SK-N-SH treated with all-trans-retinoic acid at 6 μM for 48 hours (cell line): ENCODE results near the gene LPP.

ENCODE experiments used
- ATAC-seq: fragments of 200-7000 bp; cut with Tn5 transposase; 3 replicates; pipeline ENCODE4 v1.9.1; 2020; ENCODE audit warnings: mild to moderate bottlenecking, moderate library complexity
- ARNTL ChIP-seq: fragments of 450-650 bp; formaldehyde crosslinking; IDR thresholded peaks from 2 replicates; pipeline ENCODE4 v1.5.0; 2020; ENCODE audit warnings: low read depth, mild to moderate bottlenecking, moderate library complexity, borderline replicate concordance
- BACH2 ChIP-seq: fragments of 250-450 bp; sonication (Bioruptor Pico); IDR thresholded peaks from 2 replicates; pipeline ENCODE4 v1.9.0; 2021; ENCODE audit warnings: mild to moderate bottlenecking, borderline replicate concordance
- CREB5 ChIP-seq: fragments of 250-450 bp; sonication (Bioruptor Pico); IDR thresholded peaks from 2 replicates; pipeline ENCODE4 v1.5.1; 2020; ENCODE audit warnings: low read depth, mild to moderate bottlenecking, moderate library complexity
- CSDC2 ChIP-seq: fragments of 250-450 bp; sonication (Bioruptor Pico); IDR thresholded peaks from 2 replicates; pipeline ENCODE4 v1.5.0; 2020; ENCODE audit warnings: mild to moderate bottlenecking, moderate library complexity
- CSRNP3 ChIP-seq: fragments of 250-450 bp; sonication (Bioruptor Pico); IDR thresholded peaks from 2 replicates; pipeline ENCODE4 v1.5.1; 2021; ENCODE audit warnings: mild to moderate bottlenecking, moderate library complexity
- ESRRG ChIP-seq: fragments of 250-450 bp; sonication (Bioruptor Pico); IDR thresholded peaks from 2 replicates; pipeline ENCODE4 v1.6.1; 2021; ENCODE audit warnings: mild to moderate bottlenecking
- GLIS3 ChIP-seq: fragments of 250-450 bp; sonication (Bioruptor Pico); IDR thresholded peaks from 2 replicates; pipeline ENCODE4 v1.5.0; 2020; ENCODE audit warnings: mild to moderate bottlenecking, moderate library complexity
- OSR1 ChIP-seq: fragments of 250-450 bp; sonication (Bioruptor Pico); IDR thresholded peaks from 2 replicates; pipeline ENCODE4 v1.8.0; 2022; ENCODE audit warnings: moderate library complexity, mild to moderate bottlenecking, inconsistent platforms
- PATZ1 ChIP-seq: fragments of 250-450 bp; sonication (Bioruptor Pico); IDR thresholded peaks from 2 replicates; pipeline ENCODE4 v1.8.0; 2020; ENCODE audit warnings: mild to moderate bottlenecking, moderate library complexity, borderline replicate concordance
- POU6F1 ChIP-seq: fragments of 250-450 bp; sonication (Bioruptor Pico); IDR thresholded peaks from 2 replicates; pipeline ENCODE4 v1.8.0; 2021; ENCODE audit warnings: low read depth, mild to moderate bottlenecking, moderate library complexity, borderline replicate concordance
- PPARA ChIP-seq: fragments of 250-450 bp; sonication (Bioruptor Pico); IDR thresholded peaks from 2 replicates; pipeline ENCODE4 v1.5.0; 2020; ENCODE audit warnings: mild to moderate bottlenecking, borderline replicate concordance
- RARB ChIP-seq: fragments of 250-450 bp; sonication (Bioruptor Pico); IDR thresholded peaks from 2 replicates; pipeline ENCODE4 v1.8.0; 2021; ENCODE audit warnings: mild to moderate bottlenecking, moderate library complexity
- SNAI2 ChIP-seq: fragments of 250-450 bp; sonication (Bioruptor Pico); IDR thresholded peaks from 2 replicates; pipeline ENCODE4 v1.5.0; 2020; ENCODE audit warnings: mild to moderate bottlenecking, moderate library complexity
- TCF4 ChIP-seq: fragments of 250-450 bp; sonication (Bioruptor Pico); IDR thresholded peaks from 2 replicates; pipeline ENCODE4 v1.8.0; 2021; ENCODE audit warnings: mild to moderate bottlenecking, moderate library complexity, borderline replicate concordance
- TOX ChIP-seq: fragments of 250-450 bp; sonication (Bioruptor Pico); IDR thresholded peaks from 2 replicates; pipeline ENCODE4 v1.8.0; 2021; ENCODE audit warnings: mild to moderate bottlenecking, moderate library complexity, borderline replicate concordance
- TSHZ2 ChIP-seq: fragments of 250-450 bp; sonication (Bioruptor Pico); IDR thresholded peaks from 2 replicates; pipeline ENCODE4 v1.5.0; 2020; ENCODE audit warnings: mild to moderate bottlenecking, moderate library complexity
- ZFP30 ChIP-seq: fragments of 450-650 bp; formaldehyde crosslinking; IDR thresholded peaks from 2 replicates; pipeline ENCODE4 v1.5.0; 2022; ENCODE audit warnings: mild to moderate bottlenecking, moderate library complexity
- ZNF565 ChIP-seq: fragments of 450-650 bp; formaldehyde crosslinking; conservative IDR thresholded peaks from 2 replicates; pipeline ENCODE4 v1.5.0; 2020; ENCODE audit warnings: low read depth, mild to moderate bottlenecking, moderate library complexity
- ZNF8 ChIP-seq: fragments of 450-650 bp; formaldehyde crosslinking; IDR thresholded peaks from 2 replicates; pipeline ENCODE4 v1.5.0; 2020; ENCODE audit warnings: mild to moderate bottlenecking, moderate library complexity

The LPP gene

GRCh38 chr3:188305220-188305619 is 151.3 kb downstream of the LPP start:
- ATAC-seq, result no peak

GRCh38 chr3:188306435-188307005 is 152.6 kb downstream of the LPP start:
- ATAC-seq, result no peak
- no peak for TF ChIP-seq OSR1
- no peak for TF ChIP-seq ZNF8 (CRISPR knock-in tag)
- TF ChIP-seq POU6F1 (CRISPR knock-in tag), result no peak
- no peak for TF ChIP-seq TCF4 (CRISPR knock-in tag)
- TF ChIP-seq CSDC2 (CRISPR knock-in tag), result no peak
- TF ChIP-seq ZFP30 (CRISPR knock-in tag), result no peak
- TF ChIP-seq RARB, result no peak
- TF ChIP-seq GLIS3 (CRISPR knock-in tag), result no peak
- no peak for TF ChIP-seq SNAI2 (CRISPR knock-in tag)

More at GRCh38 chr3:188305220-188305619, 151.3 kb downstream of the LPP start:
- no peak for TF ChIP-seq GLIS3 (CRISPR knock-in tag)
- no peak for TF ChIP-seq POU6F1 (CRISPR knock-in tag)
- no peak for TF ChIP-seq ARNTL (CRISPR knock-in tag)
- TF ChIP-seq ZNF8 (CRISPR knock-in tag), result no peak
- TF ChIP-seq TOX (CRISPR knock-in tag), result no peak
- TF ChIP-seq PPARA (CRISPR knock-in tag), result no peak
- no peak for TF ChIP-seq PATZ1
- no peak for TF ChIP-seq BACH2 (CRISPR knock-in tag)
- no peak for TF ChIP-seq RARB
- no peak for TF ChIP-seq ESRRG (CRISPR knock-in tag)
- no peak for TF ChIP-seq CSRNP3 (CRISPR knock-in tag)
- no peak for TF ChIP-seq CREB5 (CRISPR knock-in tag)
- TF ChIP-seq TSHZ2 (CRISPR knock-in tag), result no peak
- TF ChIP-seq ZNF565 (CRISPR knock-in tag), result no peak
- TF ChIP-seq ZFP30 (CRISPR knock-in tag), result no peak
